Sigmoid colon (tissue), 7 donors: ENCODE measurements around the gene SPTBN4. TPM values are rescaled to one million over a fixed set of nuclear protein-coding genes. Genes with fewer than 3 reads are reported as not detected.
"Not testable (repeated sequence)": the region's sequence is repeated elsewhere in the genome, so short reads cannot be mapped to it uniquely, and the experiment has no call there.

ENCODE experiments used
- DNase-seq: peaks from one replicate; pipeline ENCODE4 v3.0.0-alpha.2; 2019
- H3K27ac ChIP-seq, 4 donors: fragments of 200-600 bp; sonication (generic); one replicate each; pipeline ENCODE4 v1.5.1; 2016 to 2019; ENCODE audit warnings: mild to moderate bottlenecking in 1 of 4
- H3K27me3 ChIP-seq, 3 donors: fragments of 200-600 bp; sonication (generic); one replicate each; pipeline ENCODE4 v1.5.1; 2019; ENCODE audit warnings: mild to moderate bottlenecking in 1 of 3
- H3K36me3 ChIP-seq, 4 donors: fragments of 200-600 bp; sonication (generic); one replicate each; pipeline ENCODE4 v1.5.1; 2016 to 2019
- H3K4me1 ChIP-seq, 4 donors: fragments of 200-600 bp; sonication (generic); one replicate each; pipeline ENCODE4 v1.5.1; 2017 to 2019
- H3K4me3 ChIP-seq, 4 donors: fragments of 200-600 bp; sonication (generic); one replicate each; pipeline ENCODE4 v1.5.1; 2017 to 2019; ENCODE audit warnings: mild to moderate bottlenecking in 2 of 4, moderate library complexity in 1 of 4
- H3K9me3 ChIP-seq, 4 donors: fragments of 200-600 bp in 3 of 4; sonication (generic) in 3 of 4; one replicate each; pipeline versions ENCODE4 v1.5.1 to v1.6.1; 2013 to 2019
- CTCF ChIP-seq, 4 experiments: fragments of 450-650 bp in 3 of 4; fragments of 200-600 bp in 1 of 4; IDR thresholded peaks; one replicate each; pipeline ENCODE4 v1.5.1; 2016 to 2019; ENCODE audit warnings: antibody characterized with exemption in 4 of 4, mild to moderate bottlenecking in 3 of 4, moderate library complexity in 2 of 4
- EP300 ChIP-seq, 4 donors: sonication (generic); formaldehyde crosslinking; IDR thresholded peaks; one replicate each; pipeline ENCODE4 v1.6.1; 2017; ENCODE audit warnings: antibody characterized with exemption in 4 of 4
- POLR2A ChIP-seq, 2 donors: fragments of 450-650 bp; IDR thresholded peaks; one replicate each; pipeline ENCODE4 v1.6.1; 2016; ENCODE audit warnings: antibody characterized with exemption in 2 of 2, mild to moderate bottlenecking in 2 of 2, moderate library complexity in 2 of 2
- POLR2AphosphoS5 ChIP-seq, 4 donors: sonication (generic); formaldehyde crosslinking; IDR thresholded peaks; one replicate each; pipeline ENCODE4 v1.6.1; 2017; ENCODE audit warnings: antibody characterized with exemption in 4 of 4
- WGBS, 2 donors: extraction: QIAGEN DNeasy Blood & Tissue Kit; methylation state at CpG; one replicate each; pipeline ENCODE4 v1.1.7; 2013; 5-methylcytosine and 5-hydroxymethylcytosine counted together
- intact Hi-C: fragments of 100-400 bp; cut with DNase I; formaldehyde crosslinking; loops from one replicate; pipeline ENCODE4 v1.15.1; 2023
- polyA plus RNA-seq, 3 donors: library from polyadenylated mRNA; stranded (reverse); fragments of 200-250 nt; gene quantifications; one replicate each; pipeline ENCODE4 v1.2.3, GENCODE V29; 2013
- total RNA-seq, 4 donors: library from RNA; depleted of rRNA; stranded (reverse); fragments of >200 nt; gene quantifications; one replicate each; pipeline ENCODE4 v1.1.0, GENCODE V29; 2016
- donor health status: healthy with polysubstance abuse.
- donor health status: Bipolar disorder and iron deficiency.
- donor health status: healthy.

Gene SPTBN4
- total and polyA plus RNA-seq, 7 donors: 0.23 to 5.0 (median 1.8) TPM; not detected in 1

GRCh38 chr19:40422748-40423566 is 43.8 kb upstream of the SPTBN4 start:
- WGBS, 2 donors: 90 to 92% methylated on average over 31 of the region's 31 CpGs
- Histone ChIP-seq H3K36me3 (peaks cover 6 to 12% (median 9%) of the 10 kb centered on the region in 4 donors), H3K27ac (peak overlapping the region; percentile 95 to 100 (median 99)), H3K27me3 (no peaks in the 10 kb centered on the region), H3K4me3 (peak overlapping the region in 1 of 4 donors; percentile 12), H3K9me3 (no peaks in the 10 kb centered on the region), H3K4me1 (peaks cover 0 to 47% (median 37%) of the 10 kb centered on the region in 4 donors)
- intact Hi-C loops: loop anchor here (5.0 to 10.0 kb wide), 4 partner anchors 76 to 179 kb away; partner anchors contain the start of genes AKT2, C19orf47, LTBP4 and PLD3
- TF ChIP-seq CTCF (IDR thresholded peaks at IDR 0.05): no peak
- TF ChIP-seq EP300 (IDR thresholded peaks at IDR 0.05): no peak
- no peak for TF ChIP-seq POLR2AphosphoS5 (IDR thresholded peaks at IDR 0.05)
- no peak for TF ChIP-seq POLR2A (IDR thresholded peaks at IDR 0.05)
- DNase-seq: no peak

- no peaks in the 10 kb centered on the region for H3K27me3 ChIP-seq
- H3K4me3 ChIP-seq: peak overlapping the region in 2 of 4 donors; percentile 74 to 98
- DNase-seq: no peak
- H3K4me1 ChIP-seq: peaks cover 0 to 47% (median 37%) of the 10 kb centered on the region in 4 donors
- peaks cover 6 to 12% (median 9%) of the 10 kb centered on the region in 4 donors for H3K36me3 ChIP-seq
- no peaks in the 10 kb centered on the region for H3K9me3 ChIP-seq
- WGBS, 2 donors: 92 to 93% methylated on average over 6 of the region's 6 CpGs
- intact Hi-C loops: loop anchor here (5.0 to 10.0 kb wide), 4 partner anchors 77 to 178 kb away; partner anchors contain the start of genes AKT2, C19orf47, LTBP4 and PLD3
- TF ChIP-seq EP300 (IDR thresholded peaks at IDR 0.05) (no peak), POLR2AphosphoS5 (IDR thresholded peaks at IDR 0.05) (no peak), CTCF (IDR thresholded peaks at IDR 0.05) (no peak), POLR2A (IDR thresholded peaks at IDR 0.05) (no peak)
- peak overlapping the region; percentile 95 to 100 (median 99) for H3K27ac ChIP-seq
Observed at GRCh38 chr19:40423938-40424337, 42.9 kb upstream of the SPTBN4 start.

DNA sequence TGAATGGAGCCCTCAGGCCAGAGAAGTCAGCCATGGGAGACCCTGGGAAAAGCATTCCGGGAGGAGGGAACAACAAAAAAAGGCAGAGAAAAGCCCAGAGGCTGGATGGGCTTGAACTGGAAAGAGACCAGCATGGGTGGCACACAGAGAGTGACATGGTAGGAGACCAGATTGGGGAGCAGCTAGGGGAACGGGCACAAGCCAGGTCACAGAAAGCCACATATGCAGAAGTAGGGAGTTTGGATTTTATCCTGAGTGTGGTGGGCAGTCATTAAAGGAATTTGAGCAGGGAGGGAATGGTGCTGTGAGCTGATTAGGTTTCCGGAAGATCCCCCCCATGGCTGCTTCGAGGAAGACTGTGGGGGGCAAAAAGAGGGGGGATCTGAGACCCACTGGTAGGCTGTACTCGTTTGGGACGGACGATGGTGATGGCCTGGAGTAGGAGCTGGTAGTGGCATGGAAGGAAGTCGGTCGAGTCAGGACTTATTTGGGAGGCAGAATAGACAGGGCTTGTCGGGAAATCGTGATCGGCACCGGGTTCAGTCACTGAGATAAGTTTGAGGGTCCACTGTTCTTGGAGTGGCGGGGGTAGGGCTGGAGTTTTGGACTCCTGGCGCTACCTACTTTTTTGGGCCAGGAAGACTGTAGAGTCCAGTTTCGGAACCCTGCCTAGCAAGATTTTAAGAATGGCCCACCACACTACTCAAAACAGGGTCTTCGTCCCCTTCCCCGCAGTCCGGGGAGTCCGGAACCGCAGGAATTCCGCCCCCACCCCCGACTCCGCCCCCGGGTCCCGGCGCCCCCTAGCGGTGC is 42.0 kb upstream of the SPTBN4 start:
- TF ChIP-seq CTCF (IDR thresholded peaks at IDR 0.05) (no peak), EP300 (IDR thresholded peaks at IDR 0.05) (no peak), POLR2AphosphoS5 (IDR thresholded peaks at IDR 0.05) (no peak), POLR2A (IDR thresholded peaks at IDR 0.05) (no peak)
- Histone ChIP-seq H3K9me3 (no peaks in the 10 kb centered on the region), H3K36me3 (peaks cover 6 to 12% (median 9%) of the 10 kb centered on the region in 4 donors), H3K27me3 (no peaks in the 10 kb centered on the region), H3K4me1 (peaks cover 0 to 47% (median 37%) of the 10 kb centered on the region in 4 donors), H3K4me3 (peak overlapping the region; percentile 61 to 98 (median 86)), H3K27ac (peak overlapping the region; percentile 95 to 100 (median 99))
- WGBS, 2 donors: 1% methylated on average over 28 of the region's 28 CpGs
- intact Hi-C loops: loop anchor here (1.0 to 10.0 kb wide), 5 partner anchors 18 to 177 kb away; partner anchors contain the start of genes AKT2, C19orf47, LTBP4 and PLD3
- DNase-seq: no peak

GRCh38 chr19:40425450-40426287 is 41.1 kb upstream of the SPTBN4 start, which contains the start of gene SERTAD1:
SERTAD1 (minus strand) TSS chr19:40425992; CDS start chr19:40423546, 2,446 bp downstream.
- Histone ChIP-seq H3K9me3 (no peaks in the 10 kb centered on the region), H3K4me1 (peaks cover 0 to 47% (median 37%) of the 10 kb centered on the region in 4 donors), H3K4me3 (peak within 1 kb of the TSS; percentile 61 to 98 (median 86)), H3K27me3 (no peaks in the 10 kb centered on the region), H3K36me3 (peaks cover 6 to 12% (median 9%) of the 10 kb centered on the region in 4 donors), H3K27ac (peak within 1 kb of the TSS; percentile 95 to 100 (median 99))
- 0% methylated on average over 75 of the region's 75 CpGs for WGBS, 2 donors
- TF ChIP-seq CTCF (IDR thresholded peaks at IDR 0.05): peak; percentile 64 to 93 (median 88)
- peak; percentile 94 to 98 for TF ChIP-seq POLR2A (IDR thresholded peaks at IDR 0.05)
- TF ChIP-seq EP300 (IDR thresholded peaks at IDR 0.05): no peak
- peak; percentile 98 to 99 (median 99) for TF ChIP-seq POLR2AphosphoS5 (IDR thresholded peaks at IDR 0.05)
- intact Hi-C loops: loop anchor here (1.0 to 10.0 kb wide), 2 partner anchors 18 to 141 kb away; partner anchors contain the start of gene AKT2
- DNase-seq: peak; percentile 100

GRCh38 chr19:40428197-40428596 is 38.6 kb upstream of the SPTBN4 start:
- DNase-seq, H3K27ac ChIP-seq, H3K9me3 ChIP-seq, H3K4me3 ChIP-seq, H3K36me3 ChIP-seq, H3K27me3 ChIP-seq: not testable (repeated sequence)
- whole genome bisulfite sequencing, 2 donors: 94% methylated on average over 7 of the region's 7 CpGs
- peaks cover 0 to 41% (median 32%) of the 10 kb centered on the region in 4 donors for H3K4me1 ChIP-seq
- intact Hi-C loops: loop anchor here (10.0 kb wide), 1 partner anchor 143 kb away; the partner anchor contains the start of gene AKT2

DNA sequence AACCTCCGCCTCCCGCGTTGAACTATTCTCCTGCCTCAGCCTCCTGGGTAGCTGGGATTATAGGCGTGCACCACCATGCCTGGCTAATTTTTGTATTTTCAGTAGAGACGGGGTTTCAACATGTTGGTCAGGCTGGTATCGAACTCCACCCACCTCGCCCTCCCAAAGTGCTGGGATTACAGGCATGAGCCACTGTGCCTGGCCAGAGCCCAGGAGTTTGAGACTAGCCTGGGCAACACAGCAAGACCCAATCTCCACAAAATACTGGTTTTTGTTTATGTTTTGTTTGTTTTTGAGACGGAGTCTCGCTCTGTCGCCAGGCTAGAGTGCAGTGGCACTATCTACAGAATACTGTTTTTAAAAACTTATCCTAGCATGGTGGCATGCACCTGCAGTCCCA is 36.6 kb upstream of the SPTBN4 start:
- H3K4me1 ChIP-seq: peaks cover 0 to 36% (median 27%) of the 10 kb centered on the region in 4 donors
- H3K27ac ChIP-seq, H3K36me3 ChIP-seq, H3K27me3 ChIP-seq, intact Hi-C loops, DNase-seq, H3K4me3 ChIP-seq, H3K9me3 ChIP-seq: not testable (repeated sequence)
- 93 to 98% methylated on average over 10 of the region's 10 CpGs for whole genome bisulfite sequencing, 2 donors
